AG04450 (cell line): ENCODE measurements around the gene PIP5KL1. TPM values are rescaled to one million over a fixed set of nuclear protein-coding genes. Genes with fewer than 3 reads are reported as not detected.

Source experiments
- CTCF ChIA-PET: fragments of 300-600, 350-600 bp; formaldehyde crosslinking; extraction: SDS; loops from one replicate; lab custom pipeline; 2022; ENCODE audit warnings: antibody characterized with exemption, inconsistent platforms; lab: Charles Lee
- POLR2A ChIA-PET: fragments of 350-600 bp; formaldehyde crosslinking; extraction: SDS; loops from one replicate; lab custom pipeline; 2021; ENCODE audit warnings: antibody characterized with exemption, inconsistent platforms; lab: Yijun Ruan, JAX
- DNase-seq: peaks from one replicate; pipeline ENCODE4 v3.0.0-alpha.2; 2011; ENCODE audit warnings: low read depth, low spot score
- H3K27ac ChIP-seq: one replicate; pipeline ENCODE4 v1.5.1; 2012; ENCODE audit warnings: low read depth, low read length, control low read depth
- H3K27me3 ChIP-seq: one replicate; pipeline ENCODE4 v1.6.0; 2012; ENCODE audit warnings: low read length; ENCODE audit not compliant: control insufficient read depth, insufficient read depth
- H3K4me3 ChIP-seq: 2 replicates; pipeline ENCODE4 v1.5.1; 2011; ENCODE audit warnings: mild to moderate bottlenecking, low read depth, low read length, control low read depth
- H3K9me3 ChIP-seq: 2 replicates; pipeline ENCODE4 v1.5.1; 2012; ENCODE audit warnings: low read length; ENCODE audit not compliant: control insufficient read depth, insufficient read depth
- CTCF ChIP-seq: IDR thresholded peaks from 2 replicates; pipeline ENCODE4 v1.5.1; 2011; ENCODE audit warnings: low read depth, low read length, control low read depth, inconsistent platforms
- polyA plus RNA-seq: library from polyadenylated mRNA; depleted of rRNA; stranded (reverse); fragments of >200 nt; gene quantifications from 2 replicates; pipeline ENCODE4 v1.2.3, GENCODE V29; 2011

PIP5KL1 gene
- polyA plus RNA-seq, 1 experiment = 1.2 TPM

GRCh38 chr9:127972236-127972871 lies 41.8 kb upstream of the PIP5KL1 start:
- DNase-seq = no peak
- no peak for TF ChIP-seq CTCF
- Histone ChIP-seq H3K4me3 (no peak overlapping the region), H3K27ac (no peak overlapping the region), H3K9me3 (no peaks in the 10 kb centered on the region; the same call in 1 of the 2 replicates), H3K27me3 (no peaks in the 10 kb centered on the region)
- CTCF ChIA-PET = interaction anchor here (0.6 to 1.5 kb wide), 3 partner anchors 29 to 146 kb away, joined by 3 to 5 read pairs (median 4); partner anchors contain the start of gene NAIF1
- POLR2A ChIA-PET = no interaction called here

- TF ChIP-seq CTCF = no peak
- no peak for DNase-seq
- CTCF ChIA-PET = interaction anchor here (0.6 to 1.5 kb wide), 3 partner anchors 28 to 146 kb away, joined by 3 to 5 read pairs (median 4); partner anchors contain the start of gene NAIF1
- H3K4me3 ChIP-seq = no peak overlapping the region
- POLR2A ChIA-PET = no interaction called here
- H3K9me3 ChIP-seq = no peaks in the 10 kb centered on the region; the same call in 1 of the 2 replicates
- no peaks in the 10 kb centered on the region for H3K27me3 ChIP-seq
- no peak overlapping the region for H3K27ac ChIP-seq
Observed at GRCh38 chr9:127971357-127972235, 41.0 kb upstream of the PIP5KL1 start.

- no peak for DNase-seq
- ChIA-PET POLR2A (interaction anchor here (0.6 kb wide), 1 partner anchor 991 kb away, joined by 4 read pairs; no protein-coding TSS in a partner anchor), CTCF (interaction anchor here (0.9 to 1.5 kb wide), 2 partner anchors 27 to 147 kb away, joined by 3 read pairs; no protein-coding TSS in a partner anchor)
- no peak overlapping the region for H3K27ac ChIP-seq
- no peak overlapping the region for H3K4me3 ChIP-seq
- H3K27me3 ChIP-seq = no peaks in the 10 kb centered on the region
- TF ChIP-seq CTCF = no peak
- no peaks in the 10 kb centered on the region; the same call in 1 of the 2 replicates for H3K9me3 ChIP-seq
Observed at GRCh38 chr9:127970401-127971313, 40.1 kb upstream of the PIP5KL1 start.

- H3K27ac ChIP-seq = peak overlapping the region; percentile 90
- DNase-seq = peak; percentile 61
- no peaks in the 10 kb centered on the region; the same call in 1 of the 2 replicates for H3K9me3 ChIP-seq
- H3K4me3 ChIP-seq = no peak overlapping the region
- POLR2A ChIA-PET = interaction anchor here (1.3 kb wide), 1 partner anchor 12 kb away, joined by 3 read pairs; the partner anchor contains the start of gene EEIG1
- H3K27me3 ChIP-seq = no peaks in the 10 kb centered on the region
- CTCF ChIA-PET = interaction anchor here (1.5 kb wide), 1 partner anchor 25 kb away, joined by 4 read pairs; no protein-coding TSS in a partner anchor
- no peak for TF ChIP-seq CTCF
Observed at GRCh38 chr9:127968700-127969383, 38.3 kb upstream of the PIP5KL1 start.
